ENCODE results near the gene CYTH2.

CYTH2 gene

DNA sequence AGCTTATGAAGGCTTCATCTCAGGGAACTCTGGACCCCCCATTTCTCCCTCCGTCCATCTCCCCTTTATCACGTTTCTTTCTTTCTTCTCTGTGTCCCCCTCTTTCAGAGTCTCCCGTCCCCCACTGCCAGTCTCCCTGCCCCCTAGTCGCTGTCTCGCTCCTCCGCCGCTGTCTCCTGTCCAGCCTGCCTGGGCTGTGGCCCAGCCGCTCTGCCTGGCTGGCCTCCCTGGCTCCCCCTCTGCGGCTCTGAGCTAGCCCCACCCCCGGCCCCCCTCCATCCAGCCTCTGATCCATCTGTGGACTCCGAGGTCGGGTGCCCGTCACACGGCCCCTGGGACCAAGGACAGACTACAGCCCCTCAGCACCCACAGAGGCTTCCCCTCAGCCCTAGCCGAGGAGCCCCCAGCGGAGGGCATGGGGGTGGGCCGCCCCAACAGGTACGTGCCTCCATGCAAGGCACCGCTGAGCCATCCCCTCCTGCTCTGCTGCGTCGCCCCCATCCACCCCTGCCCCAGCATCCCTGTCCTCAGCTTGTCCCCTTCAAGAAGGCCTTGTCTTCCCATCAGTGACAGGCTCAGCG, 14.9 kb upstream of the CYTH2 start:
- DNase-seq = no peak

DNA sequence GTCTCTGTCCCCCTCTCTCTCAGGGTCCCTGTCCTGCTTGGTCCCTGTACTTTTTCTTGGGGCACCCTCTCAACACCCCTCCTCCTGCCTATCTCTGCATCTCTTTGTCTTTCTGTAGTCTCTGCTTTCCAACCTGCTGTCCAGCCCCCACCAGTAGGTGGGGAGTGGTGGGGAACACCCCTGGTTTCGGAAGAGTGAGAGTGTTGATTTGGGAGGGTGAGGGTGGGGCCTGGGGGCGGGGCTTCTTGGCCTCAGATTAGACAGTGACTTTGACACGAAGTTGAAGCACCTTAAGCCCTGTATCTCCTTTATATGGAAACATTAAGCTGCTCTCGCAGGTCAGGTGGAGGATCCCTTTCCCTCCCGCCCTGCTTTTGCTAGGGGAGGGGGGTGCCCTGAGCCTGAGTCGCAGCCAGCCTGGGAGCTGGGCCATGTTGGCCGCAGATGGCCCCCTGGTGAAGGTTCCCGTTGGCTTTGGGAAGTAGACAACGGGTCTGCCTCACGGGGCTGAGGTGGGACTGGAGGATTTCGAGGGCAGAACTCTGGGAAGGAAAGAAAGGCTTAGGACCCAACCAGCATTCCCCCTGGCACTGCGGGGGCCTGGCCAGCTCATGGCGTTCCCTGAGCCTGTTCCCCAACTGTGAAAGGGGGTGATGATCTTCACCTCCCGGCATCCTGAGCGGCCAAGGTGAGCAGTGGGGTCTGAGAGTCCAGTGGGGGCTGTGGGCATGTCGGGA, 13.8 kb upstream of the CYTH2 start, which contains the start of gene KCNJ14:
KCNJ14 (plus strand) TSS at position 404 of the 737 bp plus-strand sequence. CDS start 6,151 bp downstream, outside the sequence.
- DNase-seq = no peak

DNA sequence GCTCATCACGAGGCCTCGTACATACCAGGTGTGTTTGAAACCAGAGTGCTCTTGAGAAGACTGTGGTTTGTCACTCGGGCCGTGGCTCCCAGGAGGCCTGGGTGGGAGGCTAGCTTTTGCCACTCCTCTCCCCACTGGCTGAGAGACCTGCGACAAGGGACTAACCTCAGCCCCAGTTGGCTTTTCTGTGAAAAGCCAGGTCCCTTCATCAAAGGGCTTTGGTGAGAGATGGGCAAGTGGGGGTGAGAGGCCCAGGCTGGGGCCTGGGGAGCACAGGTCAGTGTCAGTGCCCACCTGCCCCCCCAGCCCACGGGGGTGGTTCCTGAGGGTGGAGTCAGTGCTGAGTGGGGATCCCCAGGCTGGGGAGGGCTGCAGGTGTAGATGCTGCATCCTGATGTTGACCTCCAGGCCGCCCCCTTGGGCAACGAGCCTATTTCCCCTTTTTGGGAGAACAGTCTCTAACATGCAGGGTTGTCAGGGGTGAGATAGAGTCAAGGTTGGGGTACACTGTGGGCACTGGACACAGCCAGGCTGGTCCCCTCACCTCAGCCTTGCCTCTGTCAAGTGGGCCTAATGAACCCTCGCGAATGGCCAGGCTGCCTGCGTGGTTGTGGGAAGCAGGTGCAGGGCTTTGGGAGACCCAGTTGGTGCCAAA, 13.1 kb upstream of the CYTH2 start:
- DNase-seq = no peak

DNA sequence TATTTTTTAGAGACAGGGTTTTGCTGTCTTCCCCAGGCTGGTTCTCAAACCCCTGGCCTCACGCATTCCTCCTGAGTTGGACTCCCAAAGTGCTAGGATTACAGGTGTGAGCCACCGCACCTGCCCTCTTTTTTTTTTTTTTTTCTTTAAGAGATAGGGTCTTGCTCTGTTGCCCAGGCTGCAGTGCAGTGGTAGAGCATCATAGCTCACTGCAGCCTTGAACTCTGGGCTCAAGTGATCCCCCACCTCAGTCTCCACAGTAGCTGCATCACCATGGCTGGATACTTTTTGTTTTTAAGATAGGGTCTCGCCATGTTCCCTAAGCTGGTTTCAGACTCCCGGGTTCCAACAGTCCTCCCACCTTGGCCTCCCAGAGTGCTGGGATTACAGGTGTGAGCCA, 12.3 kb upstream of the CYTH2 start:
- no peak for DNase-seq

DNA sequence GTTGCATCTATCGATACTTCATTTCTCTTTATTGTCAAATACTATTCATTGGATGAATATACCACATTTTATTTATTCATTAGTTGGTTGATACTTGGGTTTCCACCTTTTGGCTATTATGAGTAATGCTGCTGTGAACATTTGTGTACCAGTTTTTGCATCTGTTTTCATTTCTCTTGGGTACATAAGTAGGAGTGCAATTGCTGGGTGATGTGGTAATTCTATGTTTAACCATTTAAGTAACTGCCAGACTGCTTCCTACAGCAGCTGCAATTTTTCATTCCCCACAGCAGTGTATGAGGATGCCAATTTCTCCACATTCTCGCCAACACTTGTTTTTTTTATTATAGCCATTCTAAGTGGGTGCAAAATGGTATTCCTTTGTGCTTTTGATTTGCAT, 11.2 kb upstream of the CYTH2 start:
- no peak for DNase-seq

DNA sequence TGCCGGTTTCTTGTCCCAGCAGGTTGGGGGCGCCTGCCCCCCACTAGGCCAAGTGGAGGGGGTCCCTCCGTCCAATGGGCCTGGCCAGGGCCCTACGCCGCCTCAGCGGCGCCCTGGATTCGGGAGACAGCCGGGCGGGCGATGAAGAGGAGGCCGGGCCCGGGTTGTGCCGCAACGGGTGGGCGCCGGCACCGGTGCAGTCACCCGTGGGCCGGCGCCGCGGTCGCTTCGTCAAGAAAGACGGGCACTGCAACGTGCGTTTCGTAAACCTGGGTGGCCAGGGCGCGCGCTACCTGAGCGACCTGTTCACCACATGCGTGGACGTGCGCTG, 7.6 kb upstream of the CYTH2 start:
- DNase-seq = no peak

DNA sequence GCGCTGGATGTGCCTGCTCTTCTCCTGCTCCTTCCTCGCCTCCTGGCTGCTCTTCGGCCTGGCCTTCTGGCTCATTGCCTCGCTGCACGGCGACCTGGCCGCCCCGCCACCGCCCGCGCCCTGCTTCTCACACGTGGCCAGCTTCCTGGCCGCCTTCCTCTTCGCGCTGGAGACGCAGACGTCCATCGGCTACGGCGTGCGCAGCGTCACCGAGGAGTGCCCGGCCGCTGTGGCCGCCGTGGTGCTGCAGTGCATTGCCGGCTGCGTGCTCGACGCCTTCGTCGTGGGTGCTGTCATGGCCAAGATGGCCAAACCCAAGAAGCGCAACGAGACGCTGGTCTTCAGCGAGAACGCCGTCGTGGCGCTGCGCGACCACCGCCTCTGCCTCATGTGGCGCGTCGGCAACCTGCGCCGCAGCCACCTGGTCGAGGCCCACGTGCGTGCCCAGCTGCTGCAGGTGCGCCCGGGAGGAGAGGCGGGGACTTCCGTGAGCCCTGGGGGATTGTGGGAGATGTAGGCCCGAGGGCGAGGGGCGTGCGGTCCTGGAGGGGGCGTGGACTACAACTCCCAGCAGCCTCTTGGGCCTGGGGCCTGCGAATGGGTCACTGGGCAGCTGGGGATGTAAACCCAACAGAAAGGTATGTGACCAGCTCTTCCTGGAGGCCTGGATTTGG, 7.0 kb upstream of the CYTH2 start:
- no peak for DNase-seq

DNA sequence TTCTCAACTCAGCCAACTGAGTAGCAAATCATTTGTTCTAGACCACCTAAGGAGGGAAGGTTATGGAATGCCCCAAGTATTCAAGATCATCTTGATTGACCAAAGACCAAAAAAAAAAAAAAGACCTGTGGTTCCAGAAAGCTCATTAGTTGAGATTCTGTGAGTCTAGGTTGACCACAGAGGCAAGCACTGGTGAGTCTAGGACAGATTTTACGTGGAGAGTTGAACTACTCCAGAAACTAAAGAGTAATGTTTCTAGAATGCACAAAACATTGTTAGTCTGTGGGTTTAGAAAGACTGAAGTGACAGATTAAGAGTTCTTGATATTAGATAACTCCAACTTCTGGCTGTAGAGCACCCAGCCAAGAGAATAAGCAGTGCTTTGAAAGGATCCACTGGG, 4.0 kb upstream of the CYTH2 start:
- DNase-seq = no peak

DNA sequence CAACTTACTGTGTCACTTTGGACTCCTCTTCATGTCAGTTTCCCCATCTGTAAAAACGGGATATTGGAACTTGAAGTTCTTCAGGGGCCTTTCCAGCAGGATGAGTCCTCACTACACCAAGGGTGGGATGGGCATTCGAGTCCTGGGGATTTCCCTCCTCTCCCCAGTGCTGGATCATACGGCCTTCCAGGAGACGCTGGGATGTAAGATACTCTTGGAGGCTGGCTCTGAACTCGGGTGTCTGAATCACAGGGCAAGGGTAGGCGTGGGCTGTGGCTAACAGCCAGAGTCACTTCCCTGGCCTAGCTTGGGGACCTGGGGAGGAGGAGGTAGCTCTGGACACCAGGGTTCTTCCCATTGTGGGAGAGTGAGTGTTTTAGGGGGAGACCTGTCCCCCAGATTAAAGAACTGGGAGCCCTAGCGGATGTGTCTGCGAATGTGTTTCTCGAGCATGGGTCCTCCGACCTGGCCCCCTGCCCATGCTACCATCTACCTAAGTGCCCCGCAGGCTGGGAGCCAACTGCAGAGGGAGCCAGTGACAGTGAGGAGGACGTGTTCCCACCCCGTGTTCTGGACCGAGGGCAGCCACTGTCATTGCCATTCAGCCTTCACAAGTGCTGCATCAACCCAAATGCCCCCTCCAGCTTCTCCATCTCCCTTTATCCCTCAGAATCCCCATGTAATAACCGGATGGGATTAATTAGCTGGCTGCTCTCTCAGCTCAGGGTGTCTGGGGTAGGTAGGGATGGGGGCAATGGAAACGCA, 2.4 kb upstream of the CYTH2 start:
- DNase-seq = no peak

DNA sequence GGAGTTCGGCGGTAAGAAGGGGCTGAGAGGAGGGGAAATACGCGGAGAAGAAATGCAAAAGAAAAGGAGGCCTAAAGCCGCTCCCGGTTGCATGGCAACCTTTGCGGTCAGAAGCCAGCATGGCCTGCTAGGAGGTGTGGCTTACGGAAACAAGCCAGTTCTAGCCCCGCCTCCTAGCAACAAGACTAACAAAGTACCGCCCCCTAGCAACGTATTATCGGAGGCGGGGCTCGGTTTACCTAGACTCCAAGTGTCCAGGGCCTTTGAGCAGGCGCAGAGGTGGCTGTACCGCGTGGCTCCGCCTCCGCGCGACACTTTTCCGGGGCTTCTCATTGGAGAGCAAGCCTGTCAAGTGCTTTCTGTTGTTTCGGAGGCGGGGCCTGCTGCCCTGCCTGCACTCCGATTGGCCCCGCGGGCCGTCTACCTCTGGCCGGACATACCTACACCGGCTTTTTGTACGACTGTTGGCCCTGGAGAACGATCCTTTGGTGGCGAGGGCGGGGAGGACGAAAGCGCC, 339 bp upstream of the CYTH2 start:
- peak; percentile 98 for DNase-seq

DNA sequence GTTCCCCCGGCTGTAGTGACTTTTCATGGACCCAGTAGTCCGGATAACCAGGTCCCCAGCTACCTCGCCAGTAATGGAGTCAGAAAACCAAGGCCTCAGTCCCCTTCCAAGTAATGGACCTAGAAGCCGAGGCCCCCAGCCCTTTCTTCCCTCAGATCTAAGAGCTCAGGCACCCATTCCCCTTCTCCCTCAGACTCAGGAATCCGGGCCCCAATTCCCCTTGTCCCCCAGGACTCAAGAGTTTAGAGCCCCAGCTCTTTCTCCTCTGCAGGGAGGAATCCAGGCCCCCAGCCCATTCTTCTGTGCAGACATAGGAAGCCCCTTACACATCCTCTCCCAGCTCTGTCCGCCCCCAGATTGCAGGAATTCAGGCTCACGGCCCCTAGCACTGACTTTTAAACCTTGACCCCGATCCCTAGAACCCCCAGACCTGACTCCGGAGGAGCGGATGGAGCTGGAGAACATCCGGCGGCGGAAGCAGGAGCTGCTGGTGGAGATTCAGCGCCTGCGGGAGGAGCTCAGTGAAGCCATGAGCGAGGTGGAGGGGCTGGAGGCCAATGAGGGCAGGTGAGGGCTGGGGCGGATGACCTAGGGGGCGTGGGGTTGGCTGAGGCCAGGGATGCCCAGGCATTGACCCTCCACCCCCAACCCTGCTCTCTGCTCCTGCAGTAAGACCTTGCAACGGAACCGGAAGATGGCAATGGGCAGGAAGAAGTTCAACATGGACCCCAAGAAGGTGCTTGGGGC, 938 bp downstream of the CYTH2 start:
- DNase-seq = no peak

DNA sequence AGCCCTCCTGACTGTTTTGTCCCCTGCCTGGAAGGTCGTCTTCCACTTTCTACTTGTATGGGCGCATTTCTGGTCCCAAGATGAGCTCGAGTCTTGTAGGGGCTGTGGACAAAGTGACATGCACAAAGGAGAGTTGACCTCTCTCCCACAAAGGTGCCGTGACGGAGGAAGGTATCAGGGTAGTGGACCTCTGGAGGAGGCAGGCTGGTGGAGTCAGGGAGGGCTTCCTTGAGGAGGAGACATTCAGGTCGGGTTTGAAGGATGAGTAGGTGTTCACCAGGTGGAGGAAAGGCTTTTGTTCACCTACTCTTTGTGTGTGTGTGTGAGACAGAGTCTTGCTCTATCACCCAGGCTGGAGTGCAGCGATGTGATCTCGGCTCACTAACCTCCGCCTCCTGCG, 1.7 kb downstream of the CYTH2 start:
- no peak for DNase-seq

DNA sequence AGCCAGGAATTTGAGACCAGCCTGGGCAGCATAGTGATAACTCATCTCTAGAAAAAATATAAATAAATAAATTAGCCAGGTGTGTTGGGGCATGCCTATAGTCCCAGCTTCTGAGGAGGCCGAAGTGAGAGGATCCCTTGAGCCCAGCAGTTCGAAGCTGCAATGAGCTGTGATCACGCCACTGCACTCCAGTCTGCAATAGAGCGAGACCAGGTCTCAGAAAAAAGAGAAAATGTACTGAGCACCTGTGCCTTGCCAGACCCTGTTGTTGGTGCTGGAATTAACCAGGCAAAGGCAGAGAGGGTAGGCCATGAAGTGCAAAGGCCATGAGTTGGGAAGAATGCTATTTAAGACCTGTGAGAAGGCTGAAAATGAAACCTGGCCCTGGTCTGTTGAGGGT, 2.7 kb downstream of the CYTH2 start:
- no peak for DNase-seq

DNA sequence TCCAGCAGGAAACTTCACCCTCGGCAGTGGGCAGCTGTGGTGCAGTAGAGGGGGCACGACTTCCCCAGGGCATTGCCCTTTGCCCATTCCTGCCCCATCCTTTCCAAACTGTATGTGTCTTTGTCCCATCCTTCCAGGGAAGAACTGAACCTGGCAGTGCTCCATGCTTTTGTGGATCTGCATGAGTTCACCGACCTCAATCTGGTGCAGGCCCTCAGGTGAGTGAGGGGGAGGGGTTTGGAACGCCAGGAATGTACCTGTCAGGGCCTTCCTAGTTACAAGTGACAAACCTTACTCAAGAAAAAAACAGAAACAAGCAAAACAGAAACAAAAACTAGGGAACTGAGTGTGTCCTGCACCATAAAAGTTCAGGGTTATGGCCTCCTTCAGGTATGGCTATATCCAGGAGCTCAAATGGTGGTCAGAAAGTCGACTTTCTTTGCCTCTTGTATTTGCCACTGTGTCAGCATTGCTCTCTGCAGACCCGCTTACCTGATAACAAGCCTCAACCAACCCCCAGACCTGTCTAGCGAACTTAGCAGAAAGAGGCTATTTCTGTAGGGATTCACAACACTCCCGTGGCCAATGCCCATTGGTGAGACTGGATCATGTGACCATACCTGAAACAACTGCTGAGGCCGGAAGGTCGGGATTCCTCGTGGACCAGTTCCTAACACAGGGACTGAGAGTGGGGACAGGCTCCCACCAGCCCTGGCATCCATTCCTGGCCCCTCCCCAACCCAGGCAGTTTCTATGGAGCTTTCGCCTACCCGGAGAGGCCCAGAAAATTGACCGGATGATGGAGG, 4.2 kb downstream of the CYTH2 start:
- DNase-seq = no peak

DNA sequence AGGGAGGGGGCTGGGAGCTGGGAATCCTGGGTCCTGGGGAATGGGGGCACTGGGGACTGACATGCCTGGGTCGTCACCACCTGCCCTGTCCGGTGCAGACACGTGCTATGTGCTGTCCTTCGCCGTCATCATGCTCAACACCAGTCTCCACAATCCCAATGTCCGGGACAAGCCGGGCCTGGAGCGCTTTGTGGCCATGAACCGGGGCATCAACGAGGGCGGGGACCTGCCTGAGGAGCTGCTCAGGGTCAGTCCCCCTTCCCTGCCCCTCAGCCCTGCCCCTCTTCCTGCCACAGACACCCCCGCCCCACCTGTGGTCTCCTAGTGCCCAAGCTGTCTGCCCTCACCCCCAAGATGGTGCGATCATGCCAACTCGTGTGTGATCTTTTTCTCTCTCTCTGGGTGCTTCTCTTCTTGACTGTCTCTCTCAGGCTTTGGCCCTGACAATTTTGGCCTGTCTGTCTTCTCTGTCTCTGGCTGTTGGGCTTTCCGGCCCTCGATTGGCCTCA, 5.0 kb downstream of the CYTH2 start:
- DNase-seq = no peak

DNA sequence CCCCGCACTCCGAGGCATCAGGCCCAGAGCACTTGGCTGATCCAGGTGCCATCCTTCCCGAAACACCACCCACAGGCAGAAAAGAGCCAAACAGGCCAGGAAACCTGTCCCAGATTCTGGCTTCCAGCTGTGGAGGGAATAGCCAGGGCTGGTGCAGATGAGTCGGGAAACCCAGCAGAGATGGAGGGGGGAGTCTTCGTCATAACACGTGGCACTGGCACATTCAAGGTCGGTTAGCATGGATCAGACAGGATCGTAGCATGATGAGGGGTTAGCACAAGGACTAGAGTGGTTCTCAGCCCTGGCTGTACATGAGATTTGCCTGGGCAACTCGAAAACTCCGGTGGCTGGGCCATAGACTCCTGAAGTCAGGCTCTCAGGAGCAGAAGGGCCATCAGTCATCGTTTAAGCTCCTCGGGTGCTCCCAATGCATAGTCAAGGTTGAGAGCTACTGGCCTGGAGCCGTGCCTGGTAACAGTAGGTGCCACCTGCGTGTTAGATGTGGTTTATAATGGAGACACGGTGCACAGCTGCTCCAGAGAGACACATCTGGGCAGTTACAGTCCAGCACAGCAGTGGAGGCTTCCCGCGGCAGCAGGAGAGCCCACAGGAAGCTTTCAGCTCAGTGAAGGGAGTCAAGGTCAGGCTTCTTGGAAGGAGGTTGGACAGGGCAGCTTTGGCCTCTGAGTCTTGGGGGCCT, 6.3 kb downstream of the CYTH2 start:
- DNase-seq = no peak

DNA sequence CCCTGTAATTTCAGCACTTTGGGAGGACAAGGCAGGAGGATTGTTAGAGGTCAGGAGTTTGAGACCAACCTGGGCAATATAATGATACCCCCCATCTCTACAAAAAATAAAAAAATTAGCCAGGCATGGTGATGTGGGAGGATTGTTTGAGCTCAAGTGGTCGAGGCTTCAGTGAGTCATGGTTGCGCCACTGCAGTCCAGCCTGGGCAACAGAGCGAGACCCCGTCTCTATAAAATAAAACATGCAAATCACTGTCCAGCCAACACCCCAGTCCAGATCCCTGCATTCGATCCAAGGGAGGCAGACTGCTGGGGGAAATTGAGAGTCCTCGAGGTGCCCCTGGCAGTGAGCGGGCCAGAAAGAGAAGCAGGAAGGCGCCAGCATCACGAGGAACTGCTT, 7.0 kb downstream of the CYTH2 start:
- no peak for DNase-seq

DNA sequence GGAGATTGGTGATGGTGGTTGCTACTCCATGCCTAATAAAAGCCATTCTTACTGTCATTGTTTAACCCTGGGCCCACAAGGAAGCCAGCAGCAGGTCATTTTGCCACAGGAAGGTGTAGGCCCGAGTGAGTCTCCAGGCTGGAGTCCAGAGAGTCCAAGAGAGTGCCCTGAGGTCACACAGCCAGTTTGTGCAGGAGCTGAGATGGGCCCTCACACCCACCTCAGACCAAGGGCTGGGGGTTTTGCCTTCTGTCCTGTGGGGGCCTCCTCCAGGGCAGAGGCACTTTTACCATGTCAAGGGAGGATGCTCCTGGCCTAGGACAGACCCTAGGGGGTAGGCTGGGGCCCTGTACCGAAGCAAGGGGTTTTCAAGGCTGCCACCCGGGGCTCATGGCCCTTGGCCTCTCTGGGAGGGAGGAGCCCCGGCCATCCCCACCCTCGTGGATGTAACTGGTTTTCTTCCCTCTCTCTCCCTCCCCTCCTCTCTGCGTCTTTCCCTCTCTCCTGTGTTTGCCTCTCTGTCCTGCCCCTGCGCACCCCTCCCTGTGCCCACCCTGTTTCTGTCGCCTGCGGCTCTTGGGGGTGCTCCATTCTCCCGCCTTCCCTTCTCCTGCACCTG, 8.0 kb downstream of the CYTH2 start:
- no peak for DNase-seq

DNA sequence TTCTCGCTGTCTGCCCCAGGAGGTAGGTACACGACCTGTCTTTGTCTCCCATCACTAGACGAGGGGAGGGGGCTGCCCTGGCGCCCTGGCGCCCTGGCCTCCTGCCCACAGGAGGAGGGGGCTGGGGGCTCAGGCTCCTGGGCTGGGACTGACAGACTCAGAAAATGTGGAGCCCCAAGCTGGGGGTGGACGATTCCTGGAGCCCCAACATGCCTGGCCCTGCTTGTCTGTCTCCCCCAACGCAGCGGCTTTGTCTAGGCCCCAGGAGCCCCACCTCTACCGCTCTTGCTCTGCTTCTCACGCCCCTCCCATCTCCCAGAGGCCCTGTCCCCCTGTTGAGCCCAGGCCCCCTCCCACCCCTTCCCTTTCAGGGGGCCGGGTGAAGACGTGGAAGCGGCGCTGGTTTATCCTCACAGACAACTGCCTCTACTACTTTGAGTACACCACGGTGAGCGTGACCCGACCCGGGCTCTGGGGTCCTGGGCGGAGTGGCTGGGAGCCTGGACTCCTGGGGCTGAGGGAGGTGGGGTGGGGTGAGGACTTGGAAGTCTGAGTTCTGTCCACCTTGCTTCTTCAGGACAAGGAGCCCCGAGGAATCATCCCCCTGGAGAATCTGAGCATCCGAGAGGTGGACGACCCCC, 8.6 kb downstream of the CYTH2 start:
- DNase-seq = no peak
